ENCODE measurements around the gene MAX.

Gene MAX

DNA sequence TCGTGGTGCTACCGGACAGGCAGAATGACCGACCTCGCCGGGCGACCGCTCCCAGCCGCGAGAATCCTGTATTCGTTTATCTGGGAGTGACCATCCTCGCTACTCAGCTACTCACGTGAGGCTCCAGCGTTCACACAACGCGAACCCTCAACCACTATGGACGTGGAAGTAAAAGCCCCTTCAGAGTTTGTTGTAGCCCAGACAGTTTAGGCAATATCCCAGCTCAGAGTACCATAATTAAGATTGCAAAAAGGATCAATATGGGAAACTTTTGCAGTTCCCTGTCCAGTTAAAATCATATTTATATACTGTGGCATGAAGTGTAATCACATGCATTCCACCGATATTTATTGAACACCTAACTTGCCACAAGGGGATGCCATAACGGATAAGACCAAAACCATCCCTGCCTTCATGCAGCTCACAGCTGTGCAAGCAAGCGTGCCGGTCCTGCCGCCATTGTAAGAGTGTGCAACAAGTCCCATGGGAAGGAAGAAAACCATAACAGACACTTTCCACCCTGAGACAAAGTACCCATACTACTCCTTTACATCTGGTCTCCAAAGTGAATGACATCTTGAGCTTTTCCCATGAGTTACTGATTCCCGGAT lies 938 bp upstream of the MAX start:
- Histone ChIP-seq H3K36me3 (ENCODE audit: control insufficient read depth, insufficient read depth, low read length) (no peaks in the 10 kb centered on the region), H3K27me3 (ENCODE audit: control insufficient read depth, insufficient read depth, low read length) (no peaks in the 10 kb centered on the region), H2AFZ (peak overlapping the region; percentile 100), H3K9me3 (ENCODE audit: control insufficient read depth, low read length) (no peaks in the 10 kb centered on the region), H3K4me1 (peaks cover 4% of the 10 kb centered on the region), H3K9ac (no peak overlapping the region), H3K4me2 (ENCODE audit: low read length) (peak overlapping the region; percentile 73), H3K79me2 (peaks cover 13% of the 10 kb centered on the region), H3K27ac (peak overlapping the region; percentile 53), H3K4me3 (ENCODE audit: low read depth, low read length) (peak overlapping the region; percentile 69)
- TF ChIP-seq, protein P1, sequence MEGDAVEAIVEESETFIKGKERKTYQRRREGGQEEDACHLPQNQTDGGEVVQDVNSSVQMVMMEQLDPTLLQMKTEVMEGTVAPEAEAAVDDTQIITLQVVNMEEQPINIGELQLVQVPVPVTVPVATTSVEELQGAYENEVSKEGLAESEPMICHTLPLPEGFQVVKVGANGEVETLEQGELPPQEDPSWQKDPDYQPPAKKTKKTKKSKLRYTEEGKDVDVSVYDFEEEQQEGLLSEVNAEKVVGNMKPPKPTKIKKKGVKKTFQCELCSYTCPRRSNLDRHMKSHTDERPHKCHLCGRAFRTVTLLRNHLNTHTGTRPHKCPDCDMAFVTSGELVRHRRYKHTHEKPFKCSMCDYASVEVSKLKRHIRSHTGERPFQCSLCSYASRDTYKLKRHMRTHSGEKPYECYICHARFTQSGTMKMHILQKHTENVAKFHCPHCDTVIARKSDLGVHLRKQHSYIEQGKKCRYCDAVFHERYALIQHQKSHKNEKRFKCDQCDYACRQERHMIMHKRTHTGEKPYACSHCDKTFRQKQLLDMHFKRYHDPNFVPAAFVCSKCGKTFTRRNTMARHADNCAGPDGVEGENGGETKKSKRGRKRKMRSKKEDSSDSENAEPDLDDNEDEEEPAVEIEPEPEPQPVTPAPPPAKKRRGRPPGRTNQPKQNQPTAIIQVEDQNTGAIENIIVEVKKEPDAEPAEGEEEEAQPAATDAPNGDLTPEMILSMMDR (IDR thresholded peaks at IDR 0.05): peak; percentile 12

DNA sequence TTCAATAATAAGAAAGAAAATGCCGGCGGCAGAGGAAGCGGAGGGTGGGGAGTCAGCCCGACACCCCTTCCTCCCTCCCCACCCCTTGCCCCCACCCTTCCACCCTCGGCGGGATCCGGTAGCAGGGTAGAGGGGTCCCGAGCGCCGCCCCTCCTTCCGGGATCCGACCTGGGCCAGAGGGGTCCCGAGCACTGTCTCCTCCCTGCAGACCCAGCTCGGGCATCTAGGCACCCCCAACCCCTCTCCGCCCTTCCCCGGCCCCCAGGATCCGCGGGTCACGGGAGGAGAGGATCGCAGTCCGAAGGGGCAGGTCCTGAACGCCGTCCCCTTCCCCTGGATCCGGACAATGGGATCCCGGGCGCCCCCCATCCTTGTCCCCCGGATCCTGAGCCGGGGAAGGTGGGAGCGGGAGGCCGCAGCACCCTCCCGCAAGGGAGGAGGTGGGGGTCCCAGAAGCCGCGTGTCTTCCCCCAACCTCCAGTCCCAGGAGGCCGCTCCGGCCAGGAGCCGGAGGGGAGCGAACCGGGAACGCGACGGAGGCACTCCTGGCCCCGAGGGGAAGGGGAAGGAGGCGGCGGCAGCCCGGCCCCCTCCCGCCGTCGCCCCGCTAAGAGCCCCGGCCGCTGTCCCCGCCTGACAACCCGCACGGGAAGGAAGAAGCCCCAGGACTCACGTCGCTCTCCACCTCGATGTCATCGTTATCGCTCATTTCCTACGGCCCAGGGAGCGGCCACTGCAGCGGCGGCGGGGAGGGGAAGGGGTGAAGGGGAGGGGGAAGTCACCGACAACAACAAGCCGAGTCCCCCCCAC lies 481 bp downstream of the MAX start:
- Histone ChIP-seq H3K36me3 (ENCODE audit: control insufficient read depth, insufficient read depth, low read length) (no peaks in the 10 kb centered on the region), H3K27me3 (ENCODE audit: control insufficient read depth, insufficient read depth, low read length) (no peaks in the 10 kb centered on the region), H3K27ac (peak overlapping the region; percentile 62), H3K9me3 (ENCODE audit: control insufficient read depth, low read length) (no peaks in the 10 kb centered on the region), H2AFZ (peak overlapping the region; percentile 53), H3K79me2 (peaks cover 17% of the 10 kb centered on the region), H3K4me2 (ENCODE audit: low read length) (peak overlapping the region; percentile 75), H3K4me1 (peaks cover 8% of the 10 kb centered on the region), H3K9ac (peak overlapping the region; percentile 58), H3K4me3 (ENCODE audit: low read depth, low read length) (peak overlapping the region; percentile 77)
- TF ChIP-seq, protein P1 (IDR thresholded peaks at IDR 0.05): no peak

DNA sequence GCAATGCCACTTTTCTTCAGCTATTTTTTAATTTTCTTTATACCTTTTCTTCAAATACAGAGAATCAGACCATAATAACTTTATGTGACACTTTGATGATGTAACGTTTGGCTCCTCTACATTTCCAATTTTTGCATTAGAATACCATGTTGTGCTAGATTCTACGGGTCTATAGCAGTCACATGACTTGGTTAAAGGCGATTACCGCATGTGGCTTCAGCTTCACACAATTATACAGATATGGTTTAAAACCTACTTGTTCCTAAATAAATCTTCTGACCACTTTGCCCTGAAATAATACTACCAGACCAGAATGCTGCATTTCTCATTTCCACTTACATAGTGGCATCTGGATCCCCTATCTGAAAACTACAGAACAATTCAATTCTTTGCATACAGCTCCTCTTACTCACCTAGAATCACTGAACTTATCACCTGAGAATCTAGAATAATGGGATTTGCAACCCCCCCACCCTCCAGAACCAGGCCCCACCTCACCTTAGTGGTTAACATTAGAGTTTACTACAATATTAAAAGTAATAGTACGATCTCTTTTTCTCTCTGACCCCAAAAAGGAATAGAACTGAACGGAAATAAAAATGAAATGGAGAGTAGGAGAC lies 1.3 kb downstream of the MAX start:
- Histone ChIP-seq H3K4me2 (ENCODE audit: low read length) (peak overlapping the region; percentile 75), H3K79me2 (peaks cover 18% of the 10 kb centered on the region), H3K27me3 (ENCODE audit: control insufficient read depth, insufficient read depth, low read length) (no peaks in the 10 kb centered on the region), H3K9me3 (ENCODE audit: control insufficient read depth, low read length) (no peaks in the 10 kb centered on the region), H3K9ac (no peak overlapping the region), H3K27ac (peak overlapping the region; percentile 16), H2AFZ (no peak overlapping the region), H3K4me3 (ENCODE audit: low read depth, low read length) (peak overlapping the region; percentile 43), H3K4me1 (peaks cover 16% of the 10 kb centered on the region), H3K36me3 (ENCODE audit: control insufficient read depth, insufficient read depth, low read length) (no peaks in the 10 kb centered on the region)
- TF ChIP-seq, protein P1 (IDR thresholded peaks at IDR 0.05): no peak

DNA sequence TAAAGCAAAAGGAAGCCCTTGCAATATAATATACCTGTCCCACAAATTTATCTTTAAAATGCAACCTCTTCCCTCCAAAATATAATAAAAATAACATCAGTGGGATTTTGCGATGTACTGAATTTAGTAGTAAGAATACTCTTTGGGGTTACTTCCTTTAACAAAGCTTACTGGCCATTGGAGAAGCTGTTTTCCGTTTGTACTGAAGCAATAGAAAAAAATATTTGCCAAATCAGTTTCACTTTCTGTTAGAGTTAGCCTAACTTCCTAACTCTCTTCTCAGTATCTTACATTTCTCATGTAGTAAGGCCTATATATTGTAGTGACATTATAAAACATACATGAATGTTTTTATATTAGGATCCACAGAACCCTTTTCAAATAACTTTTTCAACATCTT lies 3.7 kb downstream of the MAX start:
- Histone ChIP-seq H3K4me2 (ENCODE audit: low read length) (peak overlapping the region; percentile 39), H3K79me2 (peaks cover 35% of the 10 kb centered on the region), H3K27me3 (ENCODE audit: control insufficient read depth, insufficient read depth, low read length) (no peaks in the 10 kb centered on the region), H2AFZ (no peak overlapping the region), H3K27ac (no peak overlapping the region), H3K9me3 (ENCODE audit: control insufficient read depth, low read length) (no peaks in the 10 kb centered on the region), H3K4me1 (peaks cover 24% of the 10 kb centered on the region), H3K4me3 (ENCODE audit: low read depth, low read length) (no peak overlapping the region), H3K36me3 (ENCODE audit: control insufficient read depth, insufficient read depth, low read length) (no peaks in the 10 kb centered on the region), H3K9ac (no peak overlapping the region)
- TF ChIP-seq, protein P1 (IDR thresholded peaks at IDR 0.05): no peak
